GM10266 (cell line): Measurements from ENCODE around the gene CTSA.
A peak's percentile ranks its signal among the peaks of the same experiment; 100 is the strongest.

Source experiments
- DNase-seq: peaks from one replicate; pipeline ENCODE4 v3.0.0; 2012; ENCODE audit errors: extremely low spot score
- CTCF ChIP-seq: IDR thresholded peaks from 2 replicates; pipeline ENCODE4 v1.5.1; 2012; ENCODE audit warnings: mild to moderate bottlenecking, low read depth; ENCODE audit not compliant: control insufficient read depth, insufficient read depth; ENCODE audit errors: missing control alignments

Gene CTSA

GRCh38 chr20:45945678-45946148 is 54.6 kb downstream of the CTSA start:
- TF ChIP-seq CTCF: no peak
- DNase-seq: no peak

- TF ChIP-seq CTCF: no peak
- DNase-seq: peak; percentile 38
Measured at GRCh38 chr20:45946149-45946970, 55.2 kb downstream of the CTSA start.

GRCh38 chr20:45947110-45947866 is 56.2 kb downstream of the CTSA start:
- no peak for DNase-seq
- TF ChIP-seq CTCF: no peak

GRCh38 chr20:45948261-45948733 is 57.2 kb downstream of the CTSA start:
- TF ChIP-seq CTCF: no peak
- DNase-seq: no peak
